Measurements from ENCODE around the gene DTNB.

GRCh38 chr2:25545899-25546298 is 127.5 kb downstream of the DTNB start:
- no peak for TF ChIP-seq CTCF (conservative IDR thresholded peaks at IDR 0.05)
- no peak for TF ChIP-seq ZFX (IDR thresholded peaks at IDR 0.05)

All from C4-2B (cell line).